MM.1S (cell line): ENCODE measurements around the gene MEIOSIN.

ENCODE experiments used
- EZH2phosphoT487 ChIP-seq: fragments of 300-600 bp; sonication (generic); IDR thresholded peaks from 2 replicates; pipeline ENCODE4 v1.6.1; 2018; ENCODE audit warnings: antibody characterized with exemption, low read length
- TF ChIP-seq, protein P1 (sequence below): fragments of 300-600 bp; sonication (generic); IDR thresholded peaks from 2 replicates; pipeline ENCODE4 v1.5.1; 2016; ENCODE audit warnings: antibody characterized with exemption, low read length, mixed read lengths

DNA sequence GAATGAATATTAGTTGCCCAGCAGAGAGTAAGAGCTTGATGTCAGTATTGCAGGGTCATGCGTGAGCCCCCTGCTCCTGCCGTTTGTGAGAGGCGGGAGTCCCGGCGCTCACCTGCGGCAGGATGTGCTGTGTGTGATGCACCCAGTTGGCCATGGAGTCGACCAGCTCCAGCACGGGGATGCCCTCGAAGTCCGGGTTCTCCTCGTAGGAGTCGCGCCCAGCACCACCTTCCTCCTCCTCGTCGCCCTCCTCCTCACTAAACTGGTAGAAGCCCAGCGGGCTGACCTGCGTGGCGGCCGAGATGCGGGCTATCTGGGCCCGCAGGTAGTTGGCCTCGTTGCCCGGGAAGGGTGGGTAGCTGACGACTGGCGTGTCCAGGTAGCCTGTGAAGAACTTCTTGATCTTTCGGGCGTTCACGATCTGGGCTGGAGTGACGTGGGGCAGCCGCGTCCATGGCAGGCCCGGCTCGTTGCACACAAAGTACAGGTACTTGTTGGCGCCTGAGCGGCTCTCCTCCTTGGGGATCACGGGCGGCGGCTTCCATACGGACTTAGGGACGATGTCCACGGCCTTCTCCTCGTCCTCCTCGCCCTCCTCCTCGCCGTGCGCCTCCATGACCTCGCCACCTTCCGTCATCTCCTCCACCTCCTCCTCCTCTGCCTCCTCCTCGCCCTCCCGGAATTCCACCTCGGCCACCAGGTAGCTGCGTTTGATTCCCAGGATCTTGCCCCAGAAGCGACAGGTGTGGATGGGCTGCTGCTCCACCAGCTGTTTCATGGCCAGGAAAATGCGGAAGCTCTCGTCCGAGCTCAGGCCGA, 71.1 kb downstream of the MEIOSIN start:
- TF ChIP-seq, protein P1, sequence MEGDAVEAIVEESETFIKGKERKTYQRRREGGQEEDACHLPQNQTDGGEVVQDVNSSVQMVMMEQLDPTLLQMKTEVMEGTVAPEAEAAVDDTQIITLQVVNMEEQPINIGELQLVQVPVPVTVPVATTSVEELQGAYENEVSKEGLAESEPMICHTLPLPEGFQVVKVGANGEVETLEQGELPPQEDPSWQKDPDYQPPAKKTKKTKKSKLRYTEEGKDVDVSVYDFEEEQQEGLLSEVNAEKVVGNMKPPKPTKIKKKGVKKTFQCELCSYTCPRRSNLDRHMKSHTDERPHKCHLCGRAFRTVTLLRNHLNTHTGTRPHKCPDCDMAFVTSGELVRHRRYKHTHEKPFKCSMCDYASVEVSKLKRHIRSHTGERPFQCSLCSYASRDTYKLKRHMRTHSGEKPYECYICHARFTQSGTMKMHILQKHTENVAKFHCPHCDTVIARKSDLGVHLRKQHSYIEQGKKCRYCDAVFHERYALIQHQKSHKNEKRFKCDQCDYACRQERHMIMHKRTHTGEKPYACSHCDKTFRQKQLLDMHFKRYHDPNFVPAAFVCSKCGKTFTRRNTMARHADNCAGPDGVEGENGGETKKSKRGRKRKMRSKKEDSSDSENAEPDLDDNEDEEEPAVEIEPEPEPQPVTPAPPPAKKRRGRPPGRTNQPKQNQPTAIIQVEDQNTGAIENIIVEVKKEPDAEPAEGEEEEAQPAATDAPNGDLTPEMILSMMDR, result no peak
- no peak for TF ChIP-seq EZH2phosphoT487
